HFF-Myc (cell line): ENCODE results near the gene FBXO36.

Experiments
- DNase-seq: peaks from one replicate; pipeline ENCODE4 v3.0.0-alpha.2; 2011; ENCODE audit warnings: low read depth; ENCODE audit errors: extremely low read depth
- H3K4me3 ChIP-seq: replicated peaks from 2 replicates; pipeline ENCODE4 v1.5.1; 2011; ENCODE audit warnings: low read depth, mild to moderate bottlenecking, control low read depth, low read length
- CTCF ChIP-seq: IDR thresholded peaks from 2 replicates; pipeline ENCODE4 v1.5.1; 2012; ENCODE audit warnings: mild to moderate bottlenecking, low read depth, low read length, control low read depth; ENCODE audit errors: missing control alignments

The FBXO36 gene

DNA sequence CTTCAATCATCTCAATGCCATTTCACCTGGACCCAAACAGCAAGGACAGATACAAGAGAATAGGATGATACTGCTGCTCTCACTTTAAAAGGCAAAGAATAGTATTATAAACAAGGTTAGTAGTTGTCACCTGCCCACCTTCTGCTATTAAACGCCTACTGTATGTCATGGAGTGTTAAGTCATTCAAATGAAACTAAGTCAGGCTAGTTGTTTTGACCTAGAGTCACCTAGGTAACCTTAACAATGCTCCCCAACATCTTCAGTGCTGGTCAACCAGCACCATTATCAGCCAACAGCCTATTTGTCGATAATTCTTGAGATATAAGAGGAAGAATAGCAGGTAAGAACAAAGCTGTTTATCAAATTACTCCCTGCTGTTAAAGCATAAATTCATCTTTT lies 39.7 kb upstream of the FBXO36 start:
- no peak for TF ChIP-seq CTCF
- H3K4me3 ChIP-seq = no peak overlapping the region
- no peak for DNase-seq

- DNase-seq = no peak
- no peak for TF ChIP-seq CTCF
Observed at GRCh38 chr2:229884775-229885699, 37.3 kb upstream of the FBXO36 start.

DNA sequence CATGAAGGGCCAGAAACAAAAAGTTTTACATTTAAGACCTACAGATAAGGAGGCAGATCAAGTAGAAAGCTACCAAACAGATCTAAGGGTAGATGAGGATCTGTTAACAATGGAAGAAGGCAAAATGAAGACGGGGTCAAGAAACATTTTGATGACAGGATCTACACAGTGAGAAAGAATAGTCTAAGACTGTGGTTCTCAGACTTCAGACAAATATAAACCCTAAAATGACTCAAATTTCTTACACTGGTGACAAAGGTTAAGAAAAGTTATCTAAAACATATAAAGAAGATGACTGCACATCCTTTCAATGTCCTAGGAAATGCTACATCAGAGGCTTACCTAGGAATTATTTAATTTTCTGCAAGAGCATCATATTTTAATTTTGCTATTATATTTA lies 34.9 kb upstream of the FBXO36 start:
- no peak overlapping the region for H3K4me3 ChIP-seq
- TF ChIP-seq CTCF = no peak

More at GRCh38 chr2:229884775-229885699, 37.3 kb upstream of the FBXO36 start:
- H3K4me3 ChIP-seq = no peak overlapping the region

GRCh38 chr2:229888031-229888430 lies 34.3 kb upstream of the FBXO36 start:
- no peak for DNase-seq
- H3K4me3 ChIP-seq = no peak overlapping the region
- TF ChIP-seq CTCF = no peak

More for the DNA sequence above, 34.9 kb upstream of the FBXO36 start:
- DNase-seq = no peak

GRCh38 chr2:229889023-229889422 lies 33.3 kb upstream of the FBXO36 start:
- no peak for DNase-seq
- H3K4me3 ChIP-seq = no peak overlapping the region
- no peak for TF ChIP-seq CTCF

- no peak for TF ChIP-seq CTCF
- no peak overlapping the region for H3K4me3 ChIP-seq
- no peak for DNase-seq
Observed at GRCh38 chr2:229896857-229897256, 25.4 kb upstream of the FBXO36 start.
